ENCODE data around the gene PFKL.

Gene PFKL

DNA sequence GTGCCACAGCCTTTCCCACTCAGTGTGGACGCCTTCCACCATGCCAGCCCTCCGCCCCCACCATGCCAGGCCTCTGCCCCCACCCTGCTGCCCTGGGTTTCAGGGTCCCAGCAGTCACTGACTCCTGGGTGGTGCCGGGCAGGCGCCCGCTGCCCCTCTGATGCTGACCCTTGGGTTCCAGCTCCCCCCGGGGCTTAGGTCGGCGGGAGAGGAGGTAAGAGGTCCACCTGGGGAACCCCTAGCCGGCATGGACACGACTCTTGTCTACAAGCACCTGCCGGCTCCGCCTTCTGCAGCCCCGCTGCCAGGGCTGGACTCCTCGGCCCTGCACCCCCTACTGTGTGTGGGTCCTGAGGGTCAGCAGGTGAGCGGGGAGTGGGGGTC is 7.0 kb upstream of the PFKL start:
- TF ChIP-seq JUND (IDR thresholded peaks at IDR 0.05; ENCODE audit: low read depth) = no peak
- in situ Hi-C loops (cut with HindIII; ENCODE audit: low pct_unique_long_range_greater_than_20kb, low sequenced_read_pairs) = no loop called here
- no peak for DNase-seq (ENCODE audit: low read depth in 1 of 2, low spot score in 1 of 2)

DNA sequence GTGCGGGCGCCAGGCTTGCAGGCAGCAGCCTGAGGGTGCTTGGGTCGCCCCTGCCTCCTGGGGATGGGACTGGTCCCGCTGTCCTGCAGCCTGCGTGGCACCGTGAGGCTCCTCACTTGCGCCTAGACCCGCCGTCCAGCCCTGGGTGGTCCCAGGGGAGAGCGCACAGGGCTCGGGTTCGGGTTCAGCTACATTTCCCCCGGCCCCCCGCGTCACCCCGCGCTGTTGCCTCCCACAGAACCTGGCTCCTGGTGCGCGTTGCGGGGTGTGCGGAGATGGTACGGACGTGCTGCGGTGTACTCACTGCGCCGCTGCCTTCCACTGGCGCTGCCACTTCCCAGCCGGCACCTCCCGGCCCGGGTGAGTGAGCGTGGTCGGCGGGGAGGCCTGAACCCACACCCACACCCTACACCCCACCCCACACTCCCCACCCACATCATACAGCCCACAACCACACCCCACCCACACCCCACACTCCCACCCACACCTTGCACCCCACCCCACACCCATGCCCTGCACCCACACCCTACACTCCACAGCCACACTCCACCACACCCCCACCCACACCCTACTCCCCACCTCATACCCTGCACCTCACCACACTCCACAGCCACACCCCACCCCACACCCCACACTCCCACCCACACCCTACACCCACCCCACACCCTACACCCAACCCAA is 6.2 kb upstream of the PFKL start:
- in situ Hi-C loops (cut with HindIII; ENCODE audit: low pct_unique_long_range_greater_than_20kb, low sequenced_read_pairs) = no loop called here
- no peak for TF ChIP-seq JUND (IDR thresholded peaks at IDR 0.05; ENCODE audit: low read depth)
- DNase-seq (ENCODE audit: low read depth in 1 of 2, low spot score in 1 of 2) = no peak

DNA sequence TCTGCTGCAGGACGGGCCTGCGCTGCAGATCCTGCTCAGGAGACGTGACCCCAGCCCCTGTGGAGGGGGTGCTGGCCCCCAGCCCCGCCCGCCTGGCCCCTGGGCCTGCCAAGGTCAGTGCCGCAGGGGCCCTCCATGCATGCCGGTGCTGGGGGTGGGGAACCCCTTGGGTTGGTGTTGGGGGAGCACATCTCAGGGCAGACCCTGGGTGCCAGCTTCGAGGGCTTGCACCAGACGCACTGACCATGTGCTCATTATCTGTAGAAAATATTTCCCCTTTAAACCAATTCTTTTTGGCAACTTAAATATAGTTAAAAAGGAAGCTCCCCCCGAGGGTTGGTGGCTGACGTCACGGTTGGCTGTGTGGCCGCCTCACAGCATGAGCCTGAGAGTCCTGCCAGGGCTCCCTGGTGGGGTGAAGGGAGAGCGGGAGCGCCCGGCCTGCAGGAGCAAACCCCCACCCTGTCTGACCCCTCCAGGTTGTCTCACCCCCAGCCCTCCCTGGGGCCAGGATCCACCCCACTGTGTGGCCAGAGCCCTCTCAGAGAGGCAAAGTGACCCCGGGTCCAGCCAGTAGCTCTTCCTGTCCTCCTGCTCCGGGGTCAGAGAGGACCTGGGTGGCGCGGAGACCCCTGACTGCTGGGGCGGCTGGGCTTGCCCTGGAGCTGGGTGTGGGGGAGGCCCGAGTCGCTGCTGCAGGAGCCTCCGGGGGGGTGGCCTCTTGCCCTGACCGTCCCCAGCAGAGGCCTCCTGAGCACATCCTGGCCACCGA is 5.3 kb upstream of the PFKL start:
- no peak for DNase-seq (ENCODE audit: low read depth in 1 of 2, low spot score in 1 of 2)
- in situ Hi-C loops (cut with HindIII; ENCODE audit: low pct_unique_long_range_greater_than_20kb, low sequenced_read_pairs) = no loop called here
- TF ChIP-seq JUND (IDR thresholded peaks at IDR 0.05; ENCODE audit: low read depth) = no peak

DNA sequence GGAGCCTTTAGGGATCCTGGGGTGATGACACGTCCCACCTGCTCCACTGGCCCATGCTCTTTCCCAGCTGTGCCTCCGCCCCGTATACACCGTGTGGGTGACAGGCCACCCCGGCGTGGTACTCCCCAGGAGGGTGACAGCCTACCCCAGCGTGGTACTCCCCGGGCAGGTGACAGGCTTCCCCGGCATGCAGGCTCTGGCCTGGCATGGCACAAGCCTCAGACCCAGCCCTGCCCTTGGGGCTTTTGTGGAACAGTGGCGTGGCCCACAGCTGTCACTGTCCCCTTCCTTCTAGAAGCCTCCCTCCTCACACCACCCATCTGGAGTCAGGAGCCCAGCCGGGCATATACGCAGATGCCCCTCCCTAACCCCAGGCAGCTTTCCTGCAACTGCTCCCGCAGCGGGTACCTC is 4.7 kb upstream of the PFKL start:
- in situ Hi-C loops (cut with HindIII; ENCODE audit: low pct_unique_long_range_greater_than_20kb, low sequenced_read_pairs) = no loop called here
- no peak for TF ChIP-seq JUND (IDR thresholded peaks at IDR 0.05; ENCODE audit: low read depth)
- no peak for DNase-seq (ENCODE audit: low read depth in 1 of 2, low spot score in 1 of 2)

DNA sequence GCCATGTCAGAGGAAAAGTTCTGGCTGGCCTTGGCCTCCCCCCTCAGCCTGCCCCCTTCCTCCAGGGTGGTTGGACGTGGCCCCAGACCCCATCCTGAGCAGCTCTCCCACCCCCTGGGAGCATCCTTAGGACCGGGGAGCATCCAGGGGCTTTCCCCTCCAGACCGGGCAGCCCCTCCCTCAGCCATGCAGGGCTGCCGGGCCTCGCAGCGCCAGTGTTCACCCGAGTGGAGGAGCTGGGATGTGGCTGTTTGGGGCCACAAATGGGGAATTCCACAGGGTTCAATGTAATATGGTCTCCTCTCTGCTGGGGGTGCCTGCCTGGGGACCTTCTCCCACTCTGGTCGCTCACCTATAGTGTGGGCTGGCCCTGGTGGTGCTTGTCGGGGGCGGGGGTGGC is 4.2 kb upstream of the PFKL start:
- in situ Hi-C loops (cut with HindIII; ENCODE audit: low pct_unique_long_range_greater_than_20kb, low sequenced_read_pairs) = no loop called here
- TF ChIP-seq JUND (IDR thresholded peaks at IDR 0.05; ENCODE audit: low read depth) = no peak
- DNase-seq (ENCODE audit: low read depth in 1 of 2, low spot score in 1 of 2) = no peak

DNA sequence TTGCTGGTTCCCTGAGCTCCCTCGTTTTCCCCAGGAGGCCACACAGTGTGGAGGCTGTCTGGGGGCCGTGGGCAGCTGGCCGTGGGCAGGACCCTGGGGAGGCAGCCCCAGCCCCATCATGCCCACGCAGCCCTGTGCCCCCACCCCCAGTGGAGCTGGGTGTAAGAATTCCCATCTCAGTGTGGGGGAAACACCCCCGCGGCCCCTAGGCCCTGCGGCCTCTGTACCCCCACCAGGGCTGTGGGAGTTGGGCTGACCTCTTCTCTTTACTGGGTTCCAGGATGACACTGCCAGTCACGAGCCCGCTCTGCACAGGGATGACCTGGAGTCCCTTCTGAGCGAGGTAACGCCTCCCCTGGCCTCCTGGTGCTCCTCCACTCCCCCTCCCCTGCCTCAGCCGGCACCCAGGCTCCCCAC is 3.7 kb upstream of the PFKL start:
- in situ Hi-C loops (cut with HindIII; ENCODE audit: low pct_unique_long_range_greater_than_20kb, low sequenced_read_pairs) = no loop called here
- no peak for DNase-seq (ENCODE audit: low read depth in 1 of 2, low spot score in 1 of 2)
- TF ChIP-seq JUND (IDR thresholded peaks at IDR 0.05; ENCODE audit: low read depth) = no peak

DNA sequence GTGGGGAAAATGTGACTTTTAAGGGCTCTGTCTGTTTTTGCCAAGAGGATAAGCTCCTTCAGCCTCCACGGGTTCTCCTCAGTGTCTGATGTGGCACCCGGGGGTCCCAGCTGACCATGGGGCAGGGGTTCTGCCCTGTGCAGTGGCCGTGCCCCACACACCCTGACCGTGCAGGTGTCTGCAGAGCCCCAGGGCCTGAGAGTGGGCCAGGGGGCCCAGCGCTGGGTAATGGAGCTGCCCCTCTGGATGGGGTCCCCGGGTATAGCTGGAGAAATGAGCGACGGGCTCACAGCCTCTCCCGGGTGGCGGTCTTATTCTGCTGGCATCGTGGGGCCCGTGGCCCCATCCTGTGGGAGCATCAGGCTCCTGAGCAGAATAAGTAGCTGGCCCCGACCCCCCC is 2.9 kb upstream of the PFKL start:
- in situ Hi-C loops (cut with HindIII; ENCODE audit: low pct_unique_long_range_greater_than_20kb, low sequenced_read_pairs) = no loop called here

DNA sequence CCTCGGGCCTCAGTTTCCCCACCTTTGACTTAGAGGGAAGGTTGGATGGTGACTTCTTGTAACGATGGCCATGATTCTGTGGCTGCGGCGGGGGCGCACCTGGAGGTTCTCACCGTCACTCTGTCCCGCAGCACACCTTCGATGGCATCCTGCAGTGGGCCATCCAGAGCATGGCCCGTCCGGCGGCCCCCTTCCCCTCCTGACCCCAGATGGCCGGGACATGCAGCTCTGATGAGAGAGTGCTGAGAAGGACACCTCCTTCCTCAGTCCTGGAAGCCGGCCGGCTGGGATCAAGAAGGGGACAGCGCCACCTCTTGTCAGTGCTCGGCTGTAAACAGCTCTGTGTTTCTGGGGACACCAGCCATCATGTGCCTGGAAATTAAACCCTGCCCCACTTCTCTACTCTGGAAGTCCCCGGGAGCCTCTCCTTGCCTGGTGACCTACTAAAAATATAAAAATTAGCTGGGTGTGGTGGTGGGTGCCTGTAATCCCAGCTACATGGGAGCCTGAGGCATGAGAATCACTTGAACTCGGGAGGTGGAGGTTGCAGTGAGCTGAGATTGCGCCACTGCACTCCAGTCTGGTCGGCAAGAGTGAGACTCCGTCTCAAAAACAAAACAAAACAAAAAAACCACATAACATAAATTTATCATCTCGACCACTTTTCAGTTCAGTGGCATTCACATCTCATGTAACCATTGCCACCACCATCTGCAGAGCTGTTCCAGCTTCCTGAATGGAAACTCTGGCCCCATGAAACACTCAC is 2.1 kb upstream of the PFKL start:
- DNase-seq (ENCODE audit: low read depth in 1 of 2, low spot score in 1 of 2) = peak; percentile 87 to 98
- in situ Hi-C loops (cut with HindIII; ENCODE audit: low pct_unique_long_range_greater_than_20kb, low sequenced_read_pairs) = no loop called here
- no peak for TF ChIP-seq JUND (IDR thresholded peaks at IDR 0.05; ENCODE audit: low read depth)

More for the DNA sequence above, 2.9 kb upstream of the PFKL start:
- DNase-seq (ENCODE audit: low read depth in 1 of 2, low spot score in 1 of 2) = no peak
- no peak for TF ChIP-seq JUND (IDR thresholded peaks at IDR 0.05; ENCODE audit: low read depth)

DNA sequence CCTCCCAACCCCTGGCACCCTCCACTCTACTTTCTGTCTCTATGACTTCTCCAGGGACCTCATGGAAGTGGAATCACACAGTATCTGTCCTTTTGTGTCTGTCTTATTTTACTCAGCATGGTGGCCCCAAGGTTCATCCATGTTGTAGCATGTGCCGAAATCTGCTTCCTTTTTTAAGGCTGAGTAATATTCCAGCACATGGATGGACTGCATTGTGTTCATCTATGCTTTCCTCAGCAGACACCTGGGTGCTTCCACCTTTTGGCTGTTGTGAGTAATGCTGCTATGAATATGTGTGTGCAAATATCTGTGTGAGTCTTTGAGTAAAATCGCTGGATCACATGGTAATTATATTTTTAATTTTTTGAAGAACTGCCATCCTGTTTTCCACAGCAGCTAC is 1.6 kb upstream of the PFKL start:
- no peak for TF ChIP-seq JUND (IDR thresholded peaks at IDR 0.05; ENCODE audit: low read depth)
- in situ Hi-C loops (cut with HindIII; ENCODE audit: low pct_unique_long_range_greater_than_20kb, low sequenced_read_pairs) = no loop called here
- peak in 1 of 2 experiments; percentile 55 for DNase-seq (ENCODE audit: low read depth in 1 of 2, low spot score in 1 of 2)

DNA sequence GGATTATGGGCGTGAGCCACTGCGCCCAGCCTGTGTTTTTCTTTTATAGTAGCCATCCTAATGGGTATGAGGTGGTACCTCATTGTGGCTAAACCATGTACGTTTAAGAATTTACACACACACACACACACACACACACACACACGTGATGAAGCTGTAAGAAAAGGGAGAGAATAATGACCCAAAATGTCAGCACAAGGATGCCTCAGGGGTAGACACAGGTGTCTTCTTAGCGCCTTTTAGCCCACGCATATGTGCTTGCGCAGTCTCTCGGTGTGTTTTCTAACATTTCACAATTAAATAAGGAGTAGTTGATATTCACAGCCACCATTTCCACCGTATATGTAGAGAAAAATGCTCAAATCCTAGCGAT is 782 bp upstream of the PFKL start:
- DNase-seq (ENCODE audit: low read depth in 1 of 2, low spot score in 1 of 2) = peak in 1 of 2 experiments; percentile 36
- in situ Hi-C loops (cut with HindIII; ENCODE audit: low pct_unique_long_range_greater_than_20kb, low sequenced_read_pairs) = no loop called here
- TF ChIP-seq JUND (IDR thresholded peaks at IDR 0.05; ENCODE audit: low read depth) = no peak

DNA sequence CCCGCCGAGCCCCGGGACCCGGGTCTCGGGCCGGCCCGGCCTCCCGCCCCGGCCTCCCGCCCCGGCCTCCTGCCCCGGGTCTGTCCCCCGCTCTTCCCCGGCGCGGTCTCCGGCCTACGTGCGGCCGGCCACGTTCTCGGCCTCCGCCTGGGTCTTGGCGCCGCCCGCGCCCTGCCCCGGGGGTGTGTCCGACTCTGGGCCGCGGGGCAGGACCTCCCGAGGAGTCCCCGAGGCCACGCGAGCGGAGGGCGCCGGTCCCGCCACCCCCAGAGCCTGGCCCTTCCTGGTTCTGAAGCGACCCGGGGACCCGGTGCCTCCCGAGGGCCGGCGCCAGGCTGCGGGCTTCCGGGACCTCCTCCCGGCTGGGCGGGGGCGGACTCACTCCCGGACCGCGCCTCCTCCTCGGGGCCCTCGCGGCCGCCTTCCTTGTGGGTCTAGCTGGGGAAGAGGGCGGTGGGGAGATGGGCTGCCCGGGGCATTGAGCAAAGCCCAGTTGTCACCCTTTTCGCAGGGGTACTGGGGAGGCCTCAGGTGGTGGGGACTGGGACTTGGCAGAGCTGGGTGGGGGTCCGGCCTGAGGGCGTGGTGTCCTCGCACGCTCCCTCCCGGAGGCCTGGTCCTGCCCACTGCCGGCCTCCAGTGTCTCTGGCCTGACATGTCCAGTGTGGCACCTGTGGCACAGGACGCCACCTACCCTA is 558 bp downstream of the PFKL start:
- peak; percentile 76 to 88 for DNase-seq (ENCODE audit: low read depth in 1 of 2, low spot score in 1 of 2)
- in situ Hi-C loops (cut with HindIII; ENCODE audit: low pct_unique_long_range_greater_than_20kb, low sequenced_read_pairs) = no loop called here
- TF ChIP-seq JUND (IDR thresholded peaks at IDR 0.05; ENCODE audit: low read depth) = no peak

DNA sequence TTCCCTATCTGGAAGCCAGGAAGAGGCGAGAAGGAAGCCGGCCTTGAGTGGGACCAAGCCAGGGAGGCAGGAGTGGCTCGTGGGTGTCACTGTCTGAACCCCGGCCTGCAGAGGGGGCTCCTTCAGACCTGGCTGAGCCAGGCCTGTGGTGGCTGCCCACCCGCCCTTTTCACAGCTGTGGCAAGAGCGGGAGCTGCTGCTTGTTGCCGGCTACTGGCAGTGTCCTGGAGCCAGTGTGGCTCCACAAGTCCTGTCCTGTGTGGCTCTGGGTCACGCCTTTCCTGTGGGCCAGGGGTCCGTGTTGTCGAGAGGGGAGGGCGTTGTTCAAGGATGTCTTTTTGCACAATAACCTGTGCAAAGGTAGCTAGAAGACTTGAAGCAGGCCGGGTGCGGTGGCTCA is 1.3 kb downstream of the PFKL start:
- TF ChIP-seq JUND (IDR thresholded peaks at IDR 0.05; ENCODE audit: low read depth) = no peak
- DNase-seq (ENCODE audit: low read depth in 1 of 2, low spot score in 1 of 2) = no peak
- in situ Hi-C loops (cut with HindIII; ENCODE audit: low pct_unique_long_range_greater_than_20kb, low sequenced_read_pairs) = no loop called here
